ENCODE data around the gene CEP350.

- TF ChIP-seq, protein P1, sequence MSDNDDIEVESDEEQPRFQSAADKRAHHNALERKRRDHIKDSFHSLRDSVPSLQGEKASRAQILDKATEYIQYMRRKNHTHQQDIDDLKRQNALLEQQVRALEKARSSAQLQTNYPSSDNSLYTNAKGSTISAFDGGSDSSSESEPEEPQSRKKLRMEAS (IDR thresholded peaks at IDR 0.05), result no peak
- TF ChIP-seq ZFP36 (IDR thresholded peaks at IDR 0.05; ENCODE audit: borderline replicate concordance, partially characterized antibody), result no peak
- TF ChIP-seq RAD21 (conservative IDR thresholded peaks at IDR 0.05 in 1 of 2, IDR thresholded peaks at IDR 0.05 in 1 of 2), result no peak
- TF ChIP-seq CTCF (IDR thresholded peaks at IDR 0.05), result no peak
- no peak for TF ChIP-seq REST (IDR thresholded peaks at IDR 0.05)
- TF ChIP-seq KDM5A (IDR thresholded peaks at IDR 0.05), result no peak
- no peak for TF ChIP-seq FOSL2 (IDR thresholded peaks at IDR 0.05)
- TF ChIP-seq FOSL2 (CRISPR knock-in tag; IDR thresholded peaks at IDR 0.05), result no peak
- no peak for TF ChIP-seq SMC3 (IDR thresholded peaks at IDR 0.05)
- TF ChIP-seq CHD2 (IDR thresholded peaks at IDR 0.05; ENCODE audit: low read length, partially characterized antibody), result no peak
- TF ChIP-seq CBX2 (IDR thresholded peaks at IDR 0.05; ENCODE audit: borderline replicate concordance, low read depth), result no peak
Measured at GRCh38 chr1:180157576-180158057, 203.0 kb downstream of the CEP350 start.

Measured in A549 (cell line).